Dendritic cell treated with granulocyte-macrophage colony-stimulating factor and Interleukin-4, amounts not matched to agents 40 ng/mL and 50 ng/mL, for 4 days (primary cell): ENCODE data around the gene ZFYVE21.

Experiments used
- H3K27ac Mint-ChIP-seq: one replicate; pipeline ENCODE4 v1.8.0; 2022; ENCODE audit warnings: mild to moderate bottlenecking, mixed read lengths
- H3K27me3 Mint-ChIP-seq: one replicate; pipeline ENCODE4 v1.8.0; 2022; ENCODE audit warnings: mild to moderate bottlenecking, mixed read lengths
- H3K36me3 Mint-ChIP-seq: one replicate; pipeline ENCODE4 v1.8.0; 2022; ENCODE audit warnings: low read depth, mixed read lengths
- H3K4me1 Mint-ChIP-seq: one replicate; pipeline ENCODE4 v1.8.0; 2022; ENCODE audit warnings: low read depth, mixed read lengths
- H3K4me3 Mint-ChIP-seq: one replicate; pipeline ENCODE4 v1.8.0; 2022; ENCODE audit warnings: mild to moderate bottlenecking, moderate library complexity, mixed read lengths
- H3K9me3 Mint-ChIP-seq: one replicate; pipeline ENCODE4 v1.8.0; 2022; ENCODE audit warnings: mixed read lengths
- intact Hi-C: fragments of 100-400 bp; cut with micrococcal nuclease; formaldehyde crosslinking; loops from one replicate; pipeline ENCODE4 v1.15.0; 2022

ZFYVE21 gene

DNA sequence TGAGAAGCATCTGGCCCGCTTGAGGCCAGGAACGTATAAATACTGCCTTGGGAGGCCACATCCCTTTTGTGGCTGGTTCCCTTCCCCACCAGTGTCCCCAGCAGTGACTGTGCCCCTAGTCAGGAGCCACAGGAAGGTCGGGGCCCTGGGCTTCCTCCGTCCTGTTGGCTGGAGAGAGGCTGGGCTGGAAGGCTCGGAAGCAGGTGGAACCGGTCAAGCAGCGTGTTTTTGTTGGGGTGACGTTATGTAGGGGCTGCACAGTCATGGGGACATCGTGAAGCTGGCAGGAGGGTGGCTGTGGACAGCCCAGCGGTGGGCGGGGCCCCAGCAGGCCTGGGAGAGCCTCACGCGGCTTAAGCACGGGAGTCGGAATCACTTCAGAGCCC is 10.5 kb upstream of the ZFYVE21 start:
- Mint-ChIP-seq H3K4me3 (no peak overlapping the region), H3K27ac (peak overlapping the region; percentile 19), H3K27me3 (no peaks in the 10 kb centered on the region), H3K4me1 (peaks cover 39% of the 10 kb centered on the region), H3K9me3 (no peaks in the 10 kb centered on the region), H3K36me3 (peaks cover 100% of the 10 kb centered on the region)
- intact Hi-C loops: no loop called here

DNA sequence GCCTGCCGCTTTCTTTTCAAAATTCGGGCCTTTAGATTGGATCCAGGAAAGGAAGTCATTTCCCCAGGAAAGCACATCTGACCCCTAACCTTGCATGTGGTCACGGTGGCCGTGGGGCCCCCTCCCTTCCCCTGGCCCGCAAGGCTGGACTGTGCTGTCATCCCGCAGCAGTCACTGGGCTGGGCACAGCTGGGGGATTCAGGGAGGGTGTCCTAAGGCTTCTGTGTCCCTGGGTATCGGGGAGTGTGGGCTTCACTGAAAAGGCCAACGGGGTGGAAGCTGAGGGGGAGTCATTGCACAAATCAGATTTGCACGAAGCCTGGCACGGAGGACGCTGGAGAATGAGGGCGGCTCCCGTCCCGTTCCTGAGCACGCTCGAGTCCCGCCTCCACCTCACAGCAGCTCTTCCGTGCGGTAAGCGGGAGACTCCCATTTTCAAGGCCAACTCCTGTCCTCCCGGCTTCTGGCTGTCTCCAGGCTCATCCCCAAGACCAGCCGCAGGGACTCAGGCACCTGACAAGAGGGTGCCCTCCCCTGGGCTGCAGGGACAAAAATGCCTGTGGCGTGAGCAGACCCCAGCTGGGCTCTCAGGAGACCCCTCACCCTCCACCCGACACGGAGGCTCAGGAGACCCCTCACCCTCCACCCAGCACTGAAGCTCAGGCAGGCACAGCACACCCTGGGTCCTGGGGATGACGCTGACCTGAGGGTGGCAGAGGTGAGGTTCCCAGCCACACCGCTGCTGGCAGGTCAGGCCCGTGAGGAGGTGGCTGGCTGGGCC is 9.9 kb upstream of the ZFYVE21 start:
- intact Hi-C loops: no loop called here
- H3K36me3 Mint-ChIP-seq: peaks cover 95% of the 10 kb centered on the region
- no peaks in the 10 kb centered on the region for H3K27me3 Mint-ChIP-seq
- no peak overlapping the region for H3K27ac Mint-ChIP-seq
- peaks cover 39% of the 10 kb centered on the region for H3K4me1 Mint-ChIP-seq
- H3K4me3 Mint-ChIP-seq: no peak overlapping the region
- H3K9me3 Mint-ChIP-seq: no peaks in the 10 kb centered on the region

DNA sequence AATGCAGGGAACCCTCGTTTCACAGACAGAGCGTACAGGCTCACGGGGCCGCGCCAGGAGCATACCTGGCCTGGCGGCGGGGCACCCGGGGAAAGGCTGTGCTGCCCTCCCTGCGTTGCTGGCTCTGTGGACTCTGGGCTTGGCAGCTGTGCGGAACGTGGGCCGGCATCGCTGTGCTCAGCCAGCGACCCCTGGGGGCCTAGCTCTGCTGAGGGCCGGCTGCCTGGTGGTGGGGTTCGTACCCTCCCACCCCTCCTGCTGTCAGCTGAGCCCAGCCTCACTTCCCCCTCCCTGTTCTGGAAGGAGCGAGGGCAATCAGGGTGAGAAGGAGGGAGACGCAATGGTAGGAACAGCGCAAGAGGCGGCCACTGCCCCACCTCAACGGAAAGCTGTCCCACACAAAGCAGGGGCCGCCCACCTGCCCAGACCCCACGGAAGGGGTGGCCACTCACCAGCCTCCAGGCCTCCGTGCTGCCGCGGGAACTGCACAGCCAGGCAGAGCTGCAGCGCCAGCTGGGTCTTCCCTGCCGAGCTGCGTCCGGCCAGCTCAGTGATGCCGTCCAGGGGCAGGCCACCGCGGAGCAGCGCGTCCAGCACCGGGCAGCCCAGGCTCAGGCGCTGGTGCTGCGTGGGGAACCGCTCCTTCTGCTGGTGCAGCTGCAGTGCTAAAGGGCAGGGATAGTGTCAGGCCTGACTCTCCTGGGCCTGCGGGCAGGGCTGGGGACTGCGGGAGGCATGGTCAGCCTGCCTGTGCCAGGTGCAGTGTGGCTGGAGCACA is 8.9 kb upstream of the ZFYVE21 start:
- Mint-ChIP-seq H3K36me3 (peaks cover 84% of the 10 kb centered on the region), H3K4me1 (peaks cover 35% of the 10 kb centered on the region), H3K27me3 (no peaks in the 10 kb centered on the region), H3K27ac (no peak overlapping the region), H3K9me3 (no peaks in the 10 kb centered on the region), H3K4me3 (no peak overlapping the region)
- intact Hi-C loops: no loop called here

DNA sequence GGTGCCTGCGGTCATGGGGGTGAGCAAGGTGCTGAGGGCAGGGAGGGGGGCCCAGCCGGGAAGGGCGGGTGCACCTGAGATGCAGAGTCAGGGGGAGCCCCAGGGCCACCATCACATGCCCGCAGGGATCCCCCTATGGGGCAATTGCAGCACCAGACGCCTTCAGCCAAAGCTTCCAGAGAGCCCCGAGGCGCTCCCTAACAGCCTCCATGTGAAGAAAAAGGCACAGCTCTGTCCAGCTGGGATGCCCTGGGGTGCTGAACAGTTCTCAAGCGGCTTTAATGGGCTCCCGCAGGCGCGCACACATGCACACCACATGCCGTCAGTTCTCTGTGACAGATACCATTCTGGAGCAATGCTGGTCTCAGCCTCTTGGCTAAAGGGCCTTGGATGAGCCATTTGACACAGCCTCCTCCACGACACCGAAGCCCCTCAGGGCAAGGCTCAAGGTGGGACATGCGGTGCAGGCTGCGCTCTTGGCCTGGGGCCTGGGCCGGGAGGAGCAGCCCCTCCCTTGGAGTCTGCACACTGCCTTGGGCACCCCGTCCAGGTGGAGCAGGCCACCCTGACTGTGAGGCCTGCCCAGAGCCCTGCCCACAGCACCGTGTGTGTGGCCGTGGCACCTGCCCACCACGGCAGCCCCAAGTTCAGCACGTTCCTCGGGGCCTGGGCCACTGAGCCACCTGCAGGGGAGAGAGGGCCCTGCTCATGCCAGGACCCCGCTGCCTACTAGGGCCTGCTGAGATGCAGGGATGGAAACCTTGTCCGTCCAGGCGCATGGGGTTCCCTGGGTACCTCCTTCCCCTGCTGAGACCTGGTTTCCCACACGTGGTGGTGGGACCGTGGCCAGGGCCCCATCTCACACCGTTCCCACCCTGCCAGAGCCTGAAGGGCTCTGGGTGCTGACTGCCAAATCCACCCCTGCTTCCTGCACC is 8.0 kb upstream of the ZFYVE21 start:
- no peak overlapping the region for H3K27ac Mint-ChIP-seq
- H3K27me3 Mint-ChIP-seq: no peaks in the 10 kb centered on the region
- intact Hi-C loops: no loop called here
- H3K4me3 Mint-ChIP-seq: no peak overlapping the region
- H3K9me3 Mint-ChIP-seq: no peaks in the 10 kb centered on the region
- peaks cover 76% of the 10 kb centered on the region for H3K36me3 Mint-ChIP-seq
- H3K4me1 Mint-ChIP-seq: peaks cover 35% of the 10 kb centered on the region

DNA sequence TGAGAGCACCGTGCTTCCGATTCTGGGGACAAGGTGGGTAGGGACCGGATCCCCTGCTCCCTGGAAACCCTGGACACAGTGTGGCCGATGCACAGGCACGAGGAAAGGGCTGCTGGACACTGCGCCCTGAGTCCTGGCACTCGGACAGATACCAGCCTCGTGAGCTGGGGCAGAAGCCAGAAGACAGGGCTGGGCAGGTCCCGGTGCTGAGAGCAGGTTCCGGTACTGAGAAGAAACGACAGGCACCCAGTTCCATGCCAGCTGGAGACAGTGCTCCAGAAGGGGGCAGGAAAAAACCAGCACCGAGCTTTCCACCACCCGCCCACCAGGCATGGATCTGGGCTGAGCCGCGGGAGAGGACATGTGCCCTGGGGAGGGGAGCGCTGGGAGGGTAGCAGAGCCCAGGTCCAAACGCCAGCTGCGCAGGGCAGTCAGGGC is 6.8 kb upstream of the ZFYVE21 start:
- Mint-ChIP-seq H3K9me3 (no peaks in the 10 kb centered on the region), H3K27ac (no peak overlapping the region), H3K4me3 (no peak overlapping the region), H3K4me1 (peaks cover 24% of the 10 kb centered on the region), H3K27me3 (no peaks in the 10 kb centered on the region), H3K36me3 (peaks cover 64% of the 10 kb centered on the region)
- intact Hi-C loops: no loop called here

DNA sequence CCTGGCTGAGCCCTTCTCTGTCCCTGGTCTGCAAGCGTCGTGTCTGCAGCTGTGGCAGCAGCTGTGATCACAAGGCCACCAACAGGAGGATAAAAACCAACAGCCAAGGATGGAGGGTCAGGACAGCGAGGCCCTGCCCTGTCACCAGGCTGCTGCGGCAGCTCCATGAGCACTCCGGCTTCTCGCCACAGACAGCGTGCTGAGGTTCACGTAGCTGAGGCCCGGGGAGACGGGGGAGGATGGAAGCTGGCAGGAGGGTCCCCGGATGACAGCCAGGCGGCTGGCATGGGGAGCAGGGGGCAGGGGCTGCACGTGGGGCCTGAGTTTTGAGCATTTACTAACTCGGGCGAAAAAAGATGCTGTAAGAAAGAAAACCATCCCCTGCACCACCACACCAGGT is 5.8 kb upstream of the ZFYVE21 start:
- intact Hi-C loops: no loop called here
- Mint-ChIP-seq H3K4me1 (peaks cover 24% of the 10 kb centered on the region), H3K9me3 (no peaks in the 10 kb centered on the region), H3K36me3 (peaks cover 54% of the 10 kb centered on the region), H3K27me3 (no peaks in the 10 kb centered on the region), H3K4me3 (no peak overlapping the region), H3K27ac (no peak overlapping the region)

DNA sequence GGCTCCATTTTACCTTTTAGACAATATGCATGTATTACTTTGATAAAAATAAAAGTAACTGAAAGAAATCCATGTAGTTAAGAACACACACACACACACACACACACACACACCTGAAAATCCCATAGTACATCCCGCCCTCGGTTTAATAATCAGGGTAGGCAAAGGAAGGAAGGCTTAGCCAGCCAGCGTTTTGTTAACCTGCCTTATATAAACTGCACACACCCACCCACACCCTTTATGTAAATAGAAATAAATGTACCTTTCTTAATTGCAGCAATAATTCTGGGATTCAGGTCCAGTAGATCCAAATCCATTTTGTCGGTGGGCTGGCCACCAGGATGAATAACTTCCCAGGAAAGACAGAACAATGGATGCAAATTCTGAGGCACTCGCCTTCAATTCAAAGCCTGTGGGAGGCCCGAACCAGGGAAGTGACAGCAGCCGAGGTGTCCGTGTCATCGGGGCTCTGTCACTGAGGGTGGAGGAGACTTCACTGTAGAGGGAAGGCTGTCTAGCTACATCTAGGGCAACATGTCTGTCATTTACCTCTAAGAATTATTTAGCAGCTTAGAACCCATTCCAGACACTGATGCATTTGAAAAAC is 4.7 kb upstream of the ZFYVE21 start:
- H3K4me3 Mint-ChIP-seq: no peak overlapping the region
- peaks cover 49% of the 10 kb centered on the region for H3K36me3 Mint-ChIP-seq
- H3K4me1 Mint-ChIP-seq: peaks cover 24% of the 10 kb centered on the region
- intact Hi-C loops: no loop called here
- no peaks in the 10 kb centered on the region for H3K9me3 Mint-ChIP-seq
- H3K27me3 Mint-ChIP-seq: no peaks in the 10 kb centered on the region
- no peak overlapping the region for H3K27ac Mint-ChIP-seq

DNA sequence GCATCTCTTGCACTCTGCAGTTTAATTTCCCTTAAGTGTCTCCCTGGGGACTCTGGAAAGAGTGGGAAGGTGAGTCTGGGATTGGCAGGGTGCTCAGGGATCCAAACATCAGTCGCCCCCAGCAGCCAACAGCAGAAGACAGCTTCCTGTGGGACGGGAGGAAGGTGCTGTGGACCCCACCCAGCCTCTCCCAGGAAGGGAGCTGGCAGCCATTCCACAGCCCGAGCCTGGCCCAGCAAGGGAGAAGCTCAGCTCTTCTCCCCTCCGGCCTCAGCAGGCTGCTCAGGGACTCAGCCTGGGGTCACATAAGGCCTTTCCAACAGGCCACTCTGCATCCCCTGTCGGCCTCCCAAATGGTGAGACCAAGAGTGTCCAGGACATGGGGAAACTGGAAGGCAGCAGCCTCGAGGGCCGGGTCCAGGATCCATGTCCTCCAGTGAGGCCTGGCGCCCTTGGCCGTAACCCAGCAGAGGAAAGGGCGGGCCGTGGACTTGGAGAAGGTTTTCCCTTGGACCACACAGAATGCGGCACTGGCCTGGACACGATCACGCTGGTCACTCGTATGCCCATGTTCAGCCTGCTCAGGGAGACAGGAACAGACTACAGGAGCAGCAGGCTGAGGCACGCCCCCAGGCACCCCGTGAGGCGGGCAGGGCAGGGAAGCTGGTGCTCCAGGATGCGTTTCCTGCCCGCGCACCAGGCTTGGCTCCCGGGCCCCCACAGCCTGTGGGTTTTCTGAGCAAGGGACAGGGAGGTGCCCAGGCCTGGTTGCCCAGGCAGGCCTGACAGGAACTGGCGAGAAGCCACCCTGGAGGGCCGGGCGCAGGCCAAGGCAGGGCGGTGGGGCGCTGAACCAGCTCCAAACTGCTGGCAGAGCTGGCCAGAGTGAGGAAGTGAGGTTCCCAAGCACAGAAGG is 3.8 kb upstream of the ZFYVE21 start:
- Mint-ChIP-seq H3K36me3 (peaks cover 40% of the 10 kb centered on the region), H3K27me3 (no peaks in the 10 kb centered on the region), H3K4me1 (peaks cover 28% of the 10 kb centered on the region), H3K9me3 (no peaks in the 10 kb centered on the region), H3K27ac (no peak overlapping the region), H3K4me3 (no peak overlapping the region)
- intact Hi-C loops: no loop called here

DNA sequence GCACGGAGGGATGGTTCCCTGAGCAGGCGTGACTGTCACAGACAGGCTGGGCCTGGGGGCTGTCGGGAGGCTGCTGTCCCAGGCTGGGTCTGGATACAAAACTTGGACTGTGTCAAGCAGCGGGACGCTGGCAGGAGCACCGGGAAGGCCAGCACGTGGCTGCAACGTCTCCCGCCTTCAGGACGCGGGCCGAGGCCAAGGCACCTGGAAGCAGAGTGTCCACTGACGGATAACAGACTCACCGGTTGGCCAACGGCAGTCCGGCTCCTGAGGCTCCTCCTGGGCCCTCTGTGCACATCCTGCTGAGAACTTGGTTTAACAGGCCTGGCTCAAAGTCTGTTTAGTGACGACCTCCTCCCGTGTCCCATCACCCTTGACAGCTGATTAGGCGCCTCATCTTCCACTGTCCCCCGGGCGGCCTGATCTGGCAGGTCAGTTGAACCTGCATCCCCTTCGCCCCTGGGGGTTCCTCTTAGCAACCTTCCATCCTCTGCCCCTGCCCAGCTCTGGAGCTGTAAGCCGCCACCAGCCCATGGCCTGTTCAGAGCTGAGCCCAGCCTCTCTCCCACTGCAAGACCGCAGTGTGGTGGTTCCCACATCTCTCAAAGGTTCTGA is 2.9 kb upstream of the ZFYVE21 start:
- peaks cover 37% of the 10 kb centered on the region for H3K4me1 Mint-ChIP-seq
- H3K36me3 Mint-ChIP-seq: peaks cover 37% of the 10 kb centered on the region
- no peak overlapping the region for H3K4me3 Mint-ChIP-seq
- no peaks in the 10 kb centered on the region for H3K9me3 Mint-ChIP-seq
- H3K27ac Mint-ChIP-seq: no peak overlapping the region
- intact Hi-C loops: no loop called here
- no peaks in the 10 kb centered on the region for H3K27me3 Mint-ChIP-seq

DNA sequence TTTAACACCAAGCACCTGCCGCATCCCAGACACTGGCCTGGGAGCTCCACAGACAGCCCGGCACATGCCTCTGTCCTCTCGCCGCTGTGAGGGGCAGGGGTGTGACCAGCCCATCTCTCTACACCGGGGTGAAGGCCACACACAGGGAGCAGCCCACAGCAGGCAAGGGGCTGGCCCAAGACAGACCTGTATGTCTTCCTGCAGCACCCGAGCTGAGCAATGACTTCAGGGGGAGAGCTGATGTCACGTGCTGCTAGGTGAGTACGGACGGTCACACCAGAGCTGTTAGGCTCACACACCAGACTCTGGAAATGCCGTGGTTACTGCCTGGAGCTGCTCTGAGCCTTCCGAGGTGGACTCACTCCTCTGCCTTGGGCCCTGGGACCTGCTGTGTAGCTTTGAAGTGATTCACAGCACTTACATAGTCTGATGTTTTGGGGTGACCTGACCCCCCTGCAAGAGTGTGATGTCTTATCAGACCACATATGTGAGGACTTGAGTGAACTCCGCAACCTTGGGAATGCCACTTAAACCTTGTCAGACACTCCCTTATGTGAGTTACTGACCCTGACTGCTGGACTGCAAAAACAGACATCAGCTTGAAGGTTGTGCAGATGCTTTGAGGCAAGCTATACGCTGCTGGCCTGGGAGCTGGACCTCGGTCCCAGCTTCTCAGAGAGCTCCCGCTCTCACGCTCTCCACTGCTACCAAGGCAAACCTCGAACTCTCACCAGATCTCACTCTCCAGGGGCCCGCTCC is 2.1 kb upstream of the ZFYVE21 start:
- no peaks in the 10 kb centered on the region for H3K27me3 Mint-ChIP-seq
- H3K4me1 Mint-ChIP-seq: peaks cover 45% of the 10 kb centered on the region
- H3K9me3 Mint-ChIP-seq: no peaks in the 10 kb centered on the region
- intact Hi-C loops: no loop called here
- H3K4me3 Mint-ChIP-seq: no peak overlapping the region
- no peak overlapping the region for H3K27ac Mint-ChIP-seq
- H3K36me3 Mint-ChIP-seq: peaks cover 37% of the 10 kb centered on the region

DNA sequence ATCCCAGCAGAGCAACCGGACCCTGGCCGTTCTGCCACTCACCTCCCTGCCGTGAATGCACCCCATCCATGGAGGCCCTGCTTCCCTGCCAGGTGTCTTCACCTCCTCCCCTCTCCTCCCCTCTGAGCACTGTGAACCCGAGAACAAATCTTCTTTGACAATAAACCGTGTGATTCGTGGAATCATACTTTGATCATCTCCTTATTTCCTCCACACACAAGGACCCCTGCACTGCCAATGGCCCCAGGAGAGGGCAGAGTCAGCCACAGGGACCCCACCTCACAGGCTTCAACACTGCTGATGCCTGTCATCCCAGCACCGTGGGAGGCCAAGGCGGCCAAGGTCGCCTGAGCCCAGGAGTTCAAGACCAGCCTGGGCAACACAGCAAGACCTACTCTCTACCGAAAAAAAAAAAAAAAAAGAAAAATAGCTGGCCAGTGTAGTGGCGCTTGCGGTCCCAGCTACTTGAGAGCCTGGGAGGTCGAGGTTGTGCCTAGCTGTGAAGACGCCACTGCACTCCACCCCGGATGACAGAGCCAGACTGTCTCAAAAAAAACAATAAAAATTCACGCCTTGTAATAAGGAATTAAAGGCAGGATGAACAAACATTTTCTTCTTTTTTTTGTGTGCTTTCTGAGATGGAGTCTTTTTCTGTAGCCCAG is 1.4 kb upstream of the ZFYVE21 start:
- peak overlapping the region; percentile 80 for H3K27ac Mint-ChIP-seq
- peaks cover 48% of the 10 kb centered on the region for H3K4me1 Mint-ChIP-seq
- H3K4me3 Mint-ChIP-seq: peak overlapping the region; percentile 96
- peaks cover 37% of the 10 kb centered on the region for H3K36me3 Mint-ChIP-seq
- intact Hi-C loops: no loop called here
- no peaks in the 10 kb centered on the region for H3K27me3 Mint-ChIP-seq
- H3K9me3 Mint-ChIP-seq: no peaks in the 10 kb centered on the region
